ENCODE measurements around the gene AMBRA1.

AMBRA1 gene

GRCh38 chr11:46437122-46437689 is 156.6 kb downstream of the AMBRA1 start:
- Histone ChIP-seq H3K9me2 (replicated peaks; ENCODE audit: insufficient read depth, low read length) (no peaks in the 10 kb centered on the region), H3F3A (ENCODE audit: insufficient read depth) (no peaks in the 10 kb centered on the region), H3K9ac (ENCODE audit: low read length) (no peak overlapping the region), H3K9me3 (ENCODE audit: insufficient read depth, low read length) (no peaks in the 10 kb centered on the region), H3K27ac (ENCODE audit: low read depth, low read length) (no peak overlapping the region), H3K79me2 (ENCODE audit: insufficient read depth, low read length) (no peaks in the 10 kb centered on the region), H3K4me2 (ENCODE audit: low read depth, low read length, poor library complexity, severe bottlenecking) (no peak overlapping the region), H2AFZ (ENCODE audit: low read depth, low read length, severe bottlenecking) (no peak overlapping the region), H3K36me3 (ENCODE audit: low read length) (no peaks in the 10 kb centered on the region), H4K20me1 (ENCODE audit: low read depth, low read length) (no peaks in the 10 kb centered on the region), H3K4me3 (ENCODE audit: insufficient read depth, low read length, poor library complexity, severe bottlenecking) (no peak overlapping the region), H3K27me3 (ENCODE audit: low read length) (no peaks in the 10 kb centered on the region)
- TF ChIP-seq CTCF (IDR thresholded peaks at IDR 0.05; ENCODE audit: insufficient read depth, low read length, poor library complexity, severe bottlenecking) (no peak), EZH2phosphoT487 (conservative IDR thresholded peaks at IDR 0.05; ENCODE audit: low read length) (no peak)

GRCh38 chr11:46436113-46436512 is 157.7 kb downstream of the AMBRA1 start:
- Histone ChIP-seq H3K9ac (ENCODE audit: low read length) (no peak overlapping the region), H3K36me3 (ENCODE audit: low read length) (no peaks in the 10 kb centered on the region), H4K20me1 (ENCODE audit: low read depth, low read length) (no peaks in the 10 kb centered on the region), H3K4me2 (ENCODE audit: low read depth, low read length, poor library complexity, severe bottlenecking) (no peak overlapping the region), H2AFZ (ENCODE audit: low read depth, low read length, severe bottlenecking) (no peak overlapping the region), H3F3A (ENCODE audit: insufficient read depth) (no peaks in the 10 kb centered on the region), H3K27ac (ENCODE audit: low read depth, low read length) (no peak overlapping the region), H3K9me3 (ENCODE audit: insufficient read depth, low read length) (no peaks in the 10 kb centered on the region), H3K4me3 (ENCODE audit: insufficient read depth, low read length, poor library complexity, severe bottlenecking) (no peak overlapping the region), H3K27me3 (ENCODE audit: low read length) (no peaks in the 10 kb centered on the region), H3K9me2 (replicated peaks; ENCODE audit: insufficient read depth, low read length) (no peaks in the 10 kb centered on the region), H3K79me2 (ENCODE audit: insufficient read depth, low read length) (no peaks in the 10 kb centered on the region)
- TF ChIP-seq CTCF (IDR thresholded peaks at IDR 0.05; ENCODE audit: insufficient read depth, low read length, poor library complexity, severe bottlenecking), result no peak

- Histone ChIP-seq H3K9ac (ENCODE audit: low read length) (no peak overlapping the region), H2AFZ (ENCODE audit: low read depth, low read length, severe bottlenecking) (no peak overlapping the region), H3K9me3 (ENCODE audit: insufficient read depth, low read length) (no peaks in the 10 kb centered on the region), H3K4me3 (ENCODE audit: insufficient read depth, low read length, poor library complexity, severe bottlenecking) (no peak overlapping the region), H3K27ac (ENCODE audit: low read depth, low read length) (no peak overlapping the region), H3K79me2 (ENCODE audit: insufficient read depth, low read length) (no peaks in the 10 kb centered on the region), H3K36me3 (ENCODE audit: low read length) (no peaks in the 10 kb centered on the region), H3K4me2 (ENCODE audit: low read depth, low read length, poor library complexity, severe bottlenecking) (no peak overlapping the region), H3K27me3 (ENCODE audit: low read length) (no peaks in the 10 kb centered on the region), H3K9me2 (replicated peaks; ENCODE audit: insufficient read depth, low read length) (no peaks in the 10 kb centered on the region), H3F3A (ENCODE audit: insufficient read depth) (no peaks in the 10 kb centered on the region), H4K20me1 (ENCODE audit: low read depth, low read length) (no peaks in the 10 kb centered on the region)
- TF ChIP-seq EZH2phosphoT487 (conservative IDR thresholded peaks at IDR 0.05; ENCODE audit: low read length), result no peak
- TF ChIP-seq CTCF (IDR thresholded peaks at IDR 0.05; ENCODE audit: insufficient read depth, low read length, poor library complexity, severe bottlenecking), result no peak
These were observed 158.1 kb downstream of the AMBRA1 start for GRCh38 chr11:46435679-46436078.
